SU-DHL-6 (cell line): ENCODE results near the gene DHRS7B.

Experiments
- H2AFZ ChIP-seq: fragments of 200-600 bp; sonication (generic); 2 replicates; pipeline ENCODE4 v1.6.1; 2014; ENCODE audit warnings: low read depth, mild to moderate bottlenecking, moderate library complexity, mixed read lengths, antibody characterized with exemption, low read length; ENCODE audit not compliant: severe bottlenecking
- H3F3A ChIP-seq: fragments of 200-600 bp; shearing (Covaris generic); 2 replicates; pipeline ENCODE4 v1.6.0; 2016; ENCODE audit warnings: antibody characterized with exemption, mild to moderate bottlenecking; ENCODE audit not compliant: insufficient read depth
- H3K27ac ChIP-seq: fragments of 200-600 bp; sonication (generic); 2 replicates; pipeline ENCODE4 v1.5.1; 2016; ENCODE audit warnings: low read depth, mild to moderate bottlenecking, low read length, moderate library complexity, mixed read lengths
- H3K27me3 ChIP-seq: fragments of 200-600 bp; sonication (generic), shearing (Covaris generic); 2 replicates; pipeline ENCODE4 v1.6.0; 2014; ENCODE audit warnings: mild to moderate bottlenecking, low read length
- H3K36me3 ChIP-seq: fragments of 200-600 bp; sonication (generic); 2 replicates; pipeline ENCODE4 v1.6.1; 2014; ENCODE audit warnings: mild to moderate bottlenecking, low read length, mixed read lengths
- H3K4me2 ChIP-seq: fragments of 300-600, 200-600 bp; shearing (Covaris generic), sonication (generic); 2 replicates; pipeline ENCODE4 v1.6.0; 2014; ENCODE audit warnings: low read length, low read depth, mild to moderate bottlenecking; ENCODE audit not compliant: poor library complexity, severe bottlenecking
- H3K4me3 ChIP-seq: fragments of 200-600 bp; sonication (generic); 2 replicates; pipeline ENCODE4 v1.5.1; 2014; ENCODE audit warnings: antibody characterized with exemption, low read length, mild to moderate bottlenecking, mixed read lengths; ENCODE audit not compliant: insufficient read depth, poor library complexity, severe bottlenecking
- H3K79me2 ChIP-seq: fragments of 200-600 bp; sonication (generic); 2 replicates; pipeline ENCODE4 v1.6.1; 2014; ENCODE audit warnings: mild to moderate bottlenecking, low read length, moderate library complexity; ENCODE audit not compliant: insufficient read depth
- H3K9ac ChIP-seq: fragments of 200-600 bp; sonication (generic); 2 replicates; pipeline ENCODE4 v1.7.0; 2014; ENCODE audit warnings: mild to moderate bottlenecking, low read length
- H3K9me2 ChIP-seq: fragments of 200-600 bp; sonication (generic); replicated peaks from 2 replicates; pipeline ENCODE4 v1.6.1; 2014; ENCODE audit warnings: low read length; ENCODE audit not compliant: insufficient read depth
- H3K9me3 ChIP-seq: fragments of 200-600 bp; sonication (generic); 2 replicates; pipeline ENCODE4 v1.6.1; 2014; ENCODE audit warnings: low read length, mixed read lengths; ENCODE audit not compliant: insufficient read depth
- H4K20me1 ChIP-seq: fragments of 200-600 bp; sonication (generic); 2 replicates; pipeline ENCODE4 v1.6.1; 2014; ENCODE audit warnings: low read depth, mild to moderate bottlenecking, antibody characterized with exemption, low read length, moderate library complexity, mixed read lengths
- CTCF ChIP-seq: fragments of 200-600 bp; sonication (generic); IDR thresholded peaks from one replicate; pipeline ENCODE4 v1.5.1; 2017; ENCODE audit warnings: antibody characterized with exemption, mild to moderate bottlenecking, low read length, moderate library complexity; ENCODE audit not compliant: insufficient read depth, poor library complexity, severe bottlenecking
- EZH2phosphoT487 ChIP-seq: fragments of 200-600 bp; sonication (generic), shearing (Covaris generic); conservative IDR thresholded peaks from 2 replicates; pipeline ENCODE4 v1.6.1; 2018; ENCODE audit warnings: mild to moderate bottlenecking, antibody characterized with exemption, low read length, moderate library complexity, mixed read lengths

The DHRS7B gene

GRCh38 chr17:21214777-21215541 lies 88.2 kb downstream of the DHRS7B start:
- no peak for TF ChIP-seq CTCF
- no peak for TF ChIP-seq EZH2phosphoT487
- Histone ChIP-seq H2AFZ (peak overlapping the region; percentile 54), H3F3A (no peaks in the 10 kb centered on the region), H3K79me2 (peaks cover 80% of the 10 kb centered on the region), H3K27me3 (no peaks in the 10 kb centered on the region), H3K9me2 (no peaks in the 10 kb centered on the region), H3K36me3 (no peaks in the 10 kb centered on the region), H3K4me2 (peak overlapping the region; percentile 88), H3K4me3 (peak overlapping the region; percentile 81), H4K20me1 (peaks cover 14% of the 10 kb centered on the region), H3K9me3 (no peaks in the 10 kb centered on the region), H3K9ac (peak overlapping the region; percentile 98), H3K27ac (peak overlapping the region; percentile 76)

- H3K79me2 ChIP-seq: peaks cover 70% of the 10 kb centered on the region
- no peaks in the 10 kb centered on the region for H3K9me3 ChIP-seq
- H3K9me2 ChIP-seq: no peaks in the 10 kb centered on the region
- H3K4me3 ChIP-seq: no peak overlapping the region
- no peak overlapping the region for H3K9ac ChIP-seq
- H3K27ac ChIP-seq: no peak overlapping the region
- no peak overlapping the region for H2AFZ ChIP-seq
- TF ChIP-seq EZH2phosphoT487: no peak
- TF ChIP-seq CTCF: no peak
- no peaks in the 10 kb centered on the region for H3F3A ChIP-seq
- peaks cover 14% of the 10 kb centered on the region for H4K20me1 ChIP-seq
- H3K36me3 ChIP-seq: no peaks in the 10 kb centered on the region
- no peaks in the 10 kb centered on the region for H3K27me3 ChIP-seq
- H3K4me2 ChIP-seq: peak overlapping the region; percentile 88
Observed at GRCh38 chr17:21215935-21216334, 89.2 kb downstream of the DHRS7B start.

DNA sequence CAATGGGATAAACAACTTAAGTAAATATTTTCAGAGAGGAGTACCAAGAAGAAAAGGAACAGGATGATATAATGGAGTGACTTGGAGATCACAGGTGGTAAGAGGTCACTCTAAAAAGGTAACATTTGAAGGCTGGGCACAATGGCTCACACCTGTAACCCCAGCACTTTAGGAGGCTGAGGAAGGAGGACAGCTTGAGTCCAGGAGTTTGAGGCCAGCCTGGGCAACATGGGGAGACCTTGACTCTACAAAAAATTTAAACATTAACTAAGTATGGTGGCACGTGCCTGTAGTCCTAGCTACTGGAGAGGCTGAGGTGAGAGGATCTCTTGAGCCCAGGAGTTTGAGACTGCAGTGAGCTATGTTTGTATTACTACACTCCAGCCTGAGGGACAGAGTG lies 90.6 kb downstream of the DHRS7B start:
- Histone ChIP-seq H3K9me3 (no peaks in the 10 kb centered on the region), H3K9me2 (no peaks in the 10 kb centered on the region), H4K20me1 (peaks cover 8% of the 10 kb centered on the region), H3K9ac (no peak overlapping the region), H3K36me3 (no peaks in the 10 kb centered on the region), H3F3A (no peaks in the 10 kb centered on the region), H3K79me2 (peaks cover 56% of the 10 kb centered on the region), H3K4me3 (no peak overlapping the region), H3K27ac (no peak overlapping the region), H3K4me2 (no peak overlapping the region), H3K27me3 (no peaks in the 10 kb centered on the region), H2AFZ (no peak overlapping the region)
- TF ChIP-seq CTCF: no peak
- no peak for TF ChIP-seq EZH2phosphoT487
